Activated T-cell treated with anti-CD3 and anti-CD28 coated beads, Interleukin-2, amount 50 U/mL, for 48 hours (primary cell): ENCODE data around the gene CRACR2A.

Experiments used
- DNase-seq, 2 experiments: peaks; one replicate each; pipeline ENCODE4 v3.0.0-alpha.2; 2020

Gene CRACR2A

DNA sequence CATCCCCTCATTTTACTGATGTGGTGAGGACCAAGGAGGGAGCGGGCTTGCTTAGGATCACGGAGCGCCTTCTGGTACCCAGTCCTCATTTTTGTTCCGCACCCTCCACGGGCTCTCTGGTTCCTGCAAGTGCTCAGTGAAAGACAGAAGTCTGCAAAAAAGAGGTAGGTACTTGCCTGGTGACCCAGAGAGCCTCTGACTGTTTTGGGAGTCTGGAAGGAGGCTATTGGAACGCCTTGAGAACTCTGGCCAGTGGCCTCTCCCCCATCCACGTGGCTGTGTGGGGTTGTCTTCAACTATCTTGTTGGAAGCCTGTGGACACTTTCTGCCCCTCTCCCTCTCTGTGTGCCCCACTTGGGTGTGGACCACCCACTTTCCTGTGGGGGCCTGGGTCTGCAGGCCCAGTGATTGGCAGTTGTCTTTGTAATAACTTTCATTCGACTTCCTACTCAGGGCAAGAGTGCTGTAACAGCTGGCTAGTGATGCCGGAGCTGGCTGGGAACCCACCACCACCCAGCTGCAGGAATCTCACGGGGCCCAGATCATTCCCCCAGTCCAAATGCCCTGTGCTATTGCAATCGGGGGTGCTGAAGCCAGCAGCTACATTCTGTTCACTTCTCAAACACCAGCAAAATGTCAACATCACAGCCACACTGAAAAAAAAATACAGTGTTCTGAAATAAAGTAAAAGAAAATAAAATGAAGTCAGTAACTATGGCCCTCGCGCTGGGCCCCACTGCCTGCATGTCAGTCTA lies 139.1 kb downstream of the CRACR2A start:
- DNase-seq = no peak

- DNase-seq = no peak
These were observed 140.8 kb downstream of the CRACR2A start for GRCh38 chr12:3611860-3612703.

DNA sequence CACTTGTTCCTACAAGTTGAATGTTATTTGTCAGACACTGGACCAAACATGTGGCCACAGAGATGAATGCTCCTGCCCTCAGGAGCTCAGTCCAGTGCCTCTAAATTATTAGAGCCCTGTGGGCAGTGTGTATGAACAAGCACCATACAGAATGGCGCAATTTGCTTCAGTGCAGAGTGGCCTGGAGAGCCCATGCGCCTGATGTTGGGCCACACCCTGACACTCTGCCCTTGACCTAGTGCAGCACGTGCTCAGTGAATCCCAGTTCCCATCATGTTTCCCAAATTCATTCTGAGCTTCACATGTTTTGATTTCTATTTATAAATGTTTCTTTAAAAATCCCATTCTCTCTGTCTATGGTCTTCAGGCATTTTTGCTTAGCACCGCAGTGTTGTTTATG lies 145.1 kb downstream of the CRACR2A start:
- no peak for DNase-seq

- no peak for DNase-seq
These were observed 145.7 kb downstream of the CRACR2A start for GRCh38 chr12:3607039-3607720.

GRCh38 chr12:3606128-3606527 lies 146.8 kb downstream of the CRACR2A start:
- no peak for DNase-seq

DNA sequence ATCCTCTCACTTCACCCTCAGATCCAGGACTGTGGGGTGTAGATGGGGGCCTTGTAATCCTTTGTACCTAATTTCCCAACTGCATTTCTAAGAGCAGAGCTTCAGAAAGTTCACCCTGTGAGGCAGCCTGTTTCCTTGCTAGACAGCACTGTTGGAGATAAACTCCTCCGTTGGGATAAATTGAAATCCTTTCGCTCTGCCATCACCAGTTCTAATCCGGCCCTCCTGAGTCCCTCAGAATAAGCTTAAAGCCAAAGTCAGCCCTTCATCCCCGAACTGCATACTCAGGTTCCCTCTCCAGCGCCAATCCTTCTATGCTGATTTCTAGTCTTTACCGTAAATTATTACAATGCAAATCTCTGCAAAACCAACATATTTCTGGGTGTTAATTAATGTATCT lies 147.2 kb downstream of the CRACR2A start:
- no peak for DNase-seq

DNA sequence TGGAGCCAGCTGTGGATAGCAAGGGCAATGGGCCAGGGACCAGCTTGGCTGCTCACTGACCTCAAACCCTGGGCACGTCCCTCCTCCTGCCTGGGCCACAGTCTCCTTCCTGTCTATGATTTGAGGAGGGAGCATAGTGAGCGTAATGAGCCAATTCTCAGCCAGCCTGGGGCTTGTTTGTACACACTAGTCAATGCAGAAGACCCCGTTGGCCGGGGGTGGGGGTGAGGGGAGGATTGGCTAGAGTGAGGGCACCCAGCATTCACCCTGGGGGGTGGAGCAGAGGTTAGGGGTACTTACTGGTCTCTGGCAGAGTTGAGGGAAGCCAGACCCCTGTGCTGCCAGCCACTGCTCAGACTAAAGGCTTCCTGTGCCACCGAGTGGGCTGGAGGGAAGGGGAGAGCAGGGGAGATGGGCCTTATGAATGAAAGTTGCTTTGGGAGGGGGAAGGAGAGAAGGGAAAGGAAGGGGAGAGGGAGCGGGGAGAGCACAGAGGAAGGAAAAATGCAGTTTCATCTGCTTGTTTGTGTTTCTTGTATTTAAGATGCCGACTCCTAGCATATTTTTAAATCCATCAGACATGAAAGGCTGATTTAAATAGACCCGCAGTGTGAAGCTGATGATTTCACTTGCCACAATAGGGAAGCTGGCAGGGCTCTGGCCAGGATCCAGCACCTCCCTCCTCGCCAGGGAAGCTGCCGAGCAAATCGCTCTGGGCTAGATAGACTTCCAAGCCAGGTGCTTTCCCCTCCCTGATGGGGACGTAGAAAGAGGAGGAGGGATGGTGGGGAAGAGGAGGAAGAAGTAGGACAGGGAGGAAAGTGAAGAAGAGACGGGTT lies 147.9 kb downstream of the CRACR2A start:
- DNase-seq = no peak

GRCh38 chr12:3604286-3604685 lies 148.6 kb downstream of the CRACR2A start:
- no peak for DNase-seq

- no peak for DNase-seq
These were observed 149.3 kb downstream of the CRACR2A start for GRCh38 chr12:3603576-3603975.

DNA sequence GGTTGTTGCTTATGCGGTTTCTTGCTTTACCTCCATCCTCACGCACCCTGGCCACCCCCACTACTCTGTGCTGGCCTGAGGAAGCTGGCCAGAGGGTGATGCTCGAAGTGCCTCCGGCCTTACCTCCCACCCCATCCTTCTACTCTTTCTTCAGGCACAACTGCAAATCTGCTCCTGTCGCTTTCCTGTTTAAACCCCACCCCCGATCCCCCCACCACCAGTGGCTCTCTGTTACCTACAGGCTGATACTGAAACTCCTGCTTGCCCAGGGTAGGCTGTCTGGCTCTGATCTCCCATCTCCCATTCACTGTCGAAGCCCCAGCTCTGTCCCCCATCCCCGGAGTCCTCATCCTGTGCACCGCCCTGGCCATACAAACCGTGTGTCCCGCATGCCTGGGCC lies 150.4 kb downstream of the CRACR2A start:
- no peak for DNase-seq

- no peak for DNase-seq
These were observed 151.3 kb downstream of the CRACR2A start for GRCh38 chr12:3601461-3602150.

DNA sequence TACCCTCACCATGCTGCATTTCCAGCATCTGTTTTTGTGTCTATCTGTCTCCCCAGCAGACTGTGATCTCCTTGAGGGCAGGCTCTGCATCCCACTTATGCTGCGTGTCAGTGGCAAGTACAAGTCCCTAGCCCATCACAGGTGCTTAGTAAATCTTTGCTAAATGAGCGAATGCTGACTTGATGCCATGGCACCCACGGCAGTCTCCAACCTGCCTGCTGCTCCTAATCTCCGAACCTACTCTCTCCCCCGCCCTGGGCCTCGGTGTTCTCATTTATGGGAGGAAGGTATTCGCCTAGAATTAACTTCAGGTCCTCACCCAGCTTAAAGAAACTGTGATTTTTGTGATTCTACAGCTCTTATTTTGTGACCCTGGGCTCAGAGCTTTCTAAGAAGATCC lies 152.0 kb downstream of the CRACR2A start:
- no peak for DNase-seq

DNA sequence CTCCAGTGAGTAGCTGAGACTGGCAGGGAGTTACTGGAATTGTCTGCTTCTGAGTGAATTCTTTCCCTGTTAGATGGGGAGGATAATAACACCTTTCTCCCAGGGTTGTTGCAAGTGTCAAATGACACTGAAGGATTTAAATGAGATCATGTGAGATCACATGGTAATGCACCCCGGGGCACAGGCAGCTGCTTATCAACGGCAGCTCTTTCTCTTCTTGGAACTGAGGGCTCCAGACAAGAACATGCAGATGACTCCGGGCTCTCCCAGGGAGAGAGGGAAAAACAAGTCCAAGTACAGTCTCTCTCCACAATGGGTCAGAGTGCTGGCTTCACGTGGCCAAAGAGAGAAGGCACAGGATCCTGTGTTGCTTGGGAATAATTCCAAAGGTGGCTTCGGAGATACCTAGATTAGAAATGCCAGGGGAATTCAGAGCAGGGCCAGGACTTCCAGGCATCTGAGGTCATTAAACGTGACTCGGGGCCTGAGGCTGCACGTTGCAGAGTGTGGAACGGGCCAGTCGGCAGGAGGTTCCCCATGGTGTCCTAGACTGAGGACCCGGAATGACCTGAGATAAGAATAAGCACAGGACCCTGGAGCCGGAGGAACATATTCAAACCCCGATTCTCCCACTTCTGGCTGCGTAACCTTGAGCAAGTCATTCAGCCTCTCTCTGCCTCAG lies 152.7 kb downstream of the CRACR2A start:
- DNase-seq = no peak

DNA sequence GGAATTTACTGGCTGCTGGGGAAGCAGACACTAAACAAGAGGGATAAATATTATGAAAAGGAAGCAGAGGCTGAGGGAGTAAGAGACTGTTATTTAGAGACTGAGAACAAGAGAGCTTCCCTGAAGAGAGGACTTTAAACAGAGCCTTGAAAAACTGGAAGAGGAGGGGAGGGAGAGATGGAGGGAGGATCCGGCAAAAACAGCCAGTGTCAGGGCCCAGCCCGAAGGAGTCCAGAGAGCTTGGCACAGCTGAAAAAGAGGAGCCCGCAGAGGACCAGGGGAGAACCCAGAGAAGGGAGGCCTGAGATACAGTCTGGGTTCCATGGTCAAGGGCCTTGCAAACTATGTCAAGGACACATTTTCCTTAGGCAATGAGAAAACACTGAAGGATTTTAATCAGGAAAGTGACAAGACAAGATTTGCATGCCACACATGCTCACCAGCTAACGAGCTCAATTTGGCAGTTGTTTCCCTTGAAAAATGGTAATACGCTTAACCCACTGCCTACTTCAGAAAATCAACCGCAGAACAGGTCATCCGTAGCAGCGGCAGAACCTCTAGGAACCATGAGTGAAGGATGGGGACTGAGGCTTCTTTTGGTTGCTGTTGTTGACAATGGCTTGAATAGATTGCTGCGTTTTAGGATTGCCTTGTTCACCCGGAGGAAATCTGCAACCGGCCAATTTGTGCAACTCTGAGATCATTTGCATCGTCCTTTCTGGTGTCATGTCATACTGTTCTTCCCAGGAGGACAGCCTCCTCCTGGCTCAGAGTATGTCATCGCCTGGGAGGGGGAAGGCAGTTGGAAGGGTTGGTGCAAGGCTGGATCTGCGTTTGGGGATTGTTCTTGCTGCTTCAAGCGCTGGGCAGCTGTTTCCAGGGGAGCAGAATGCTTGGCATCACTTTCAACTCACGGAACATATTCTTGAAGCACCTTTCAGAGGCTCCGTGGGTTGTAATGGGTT lies 153.7 kb downstream of the CRACR2A start:
- no peak for DNase-seq

GRCh38 chr12:3597526-3598210 lies 155.2 kb downstream of the CRACR2A start:
- no peak for DNase-seq

- no peak for DNase-seq
These were observed 156.1 kb downstream of the CRACR2A start for GRCh38 chr12:3596703-3597415.

- no peak for DNase-seq
These were observed 157.2 kb downstream of the CRACR2A start for GRCh38 chr12:3595721-3596120.

DNA sequence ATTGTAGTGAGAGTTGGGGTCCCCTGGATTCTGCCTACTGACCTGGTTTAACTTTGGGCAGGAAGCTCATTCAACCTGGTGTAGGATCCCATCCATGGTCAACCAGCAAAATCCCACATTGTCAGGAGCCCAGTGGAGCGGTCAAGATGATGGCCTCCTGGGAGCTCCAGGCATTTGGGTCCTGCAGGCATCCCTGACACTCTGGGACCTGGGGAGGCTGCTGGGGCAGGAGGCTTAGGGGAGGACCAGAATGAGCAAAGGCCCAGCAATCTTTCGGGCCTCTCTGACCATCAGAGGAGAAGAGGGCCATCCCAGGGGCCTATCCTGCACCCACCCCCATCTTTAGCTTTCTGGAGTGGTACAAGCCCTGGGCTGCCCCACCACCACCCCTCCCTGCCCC lies 157.9 kb downstream of the CRACR2A start:
- DNase-seq = no peak

DNA sequence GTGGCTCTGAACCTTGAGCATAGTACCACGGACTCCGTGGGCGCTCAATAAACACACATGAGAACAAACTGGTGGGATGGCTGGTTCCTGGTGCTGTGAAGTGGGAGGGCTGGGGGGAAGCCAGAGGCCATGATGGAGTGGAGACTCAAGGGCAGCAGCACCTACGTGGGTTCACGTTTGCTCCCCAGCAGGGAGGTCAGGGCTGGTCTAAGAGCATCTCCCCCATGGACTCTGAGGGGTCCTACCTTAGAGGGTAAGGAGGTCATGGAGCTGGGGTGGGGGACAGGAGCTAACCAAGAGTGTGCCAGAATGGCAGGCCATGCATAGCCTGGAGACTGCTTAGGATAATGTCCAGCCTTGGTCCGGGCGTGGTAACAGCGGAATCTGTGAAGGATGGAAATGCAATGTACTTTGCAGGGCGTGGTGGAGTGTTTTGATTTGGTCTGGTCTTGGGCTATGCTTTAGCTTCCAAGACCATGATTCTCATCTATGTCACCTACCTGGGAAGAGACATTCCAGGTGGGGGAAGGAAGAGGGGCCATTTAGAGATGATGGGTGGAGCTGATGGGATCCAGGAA lies 158.9 kb downstream of the CRACR2A start:
- no peak for DNase-seq
